Measurements from ENCODE around the gene BBS7. TPM values are rescaled to one million over a fixed set of nuclear protein-coding genes. Genes with fewer than 3 reads are reported as not detected.

BBS7 gene
- total and polyA plus RNA-seq, 2 donors from 2014 or later, result 8.0 to 14.5 TPM

DNA sequence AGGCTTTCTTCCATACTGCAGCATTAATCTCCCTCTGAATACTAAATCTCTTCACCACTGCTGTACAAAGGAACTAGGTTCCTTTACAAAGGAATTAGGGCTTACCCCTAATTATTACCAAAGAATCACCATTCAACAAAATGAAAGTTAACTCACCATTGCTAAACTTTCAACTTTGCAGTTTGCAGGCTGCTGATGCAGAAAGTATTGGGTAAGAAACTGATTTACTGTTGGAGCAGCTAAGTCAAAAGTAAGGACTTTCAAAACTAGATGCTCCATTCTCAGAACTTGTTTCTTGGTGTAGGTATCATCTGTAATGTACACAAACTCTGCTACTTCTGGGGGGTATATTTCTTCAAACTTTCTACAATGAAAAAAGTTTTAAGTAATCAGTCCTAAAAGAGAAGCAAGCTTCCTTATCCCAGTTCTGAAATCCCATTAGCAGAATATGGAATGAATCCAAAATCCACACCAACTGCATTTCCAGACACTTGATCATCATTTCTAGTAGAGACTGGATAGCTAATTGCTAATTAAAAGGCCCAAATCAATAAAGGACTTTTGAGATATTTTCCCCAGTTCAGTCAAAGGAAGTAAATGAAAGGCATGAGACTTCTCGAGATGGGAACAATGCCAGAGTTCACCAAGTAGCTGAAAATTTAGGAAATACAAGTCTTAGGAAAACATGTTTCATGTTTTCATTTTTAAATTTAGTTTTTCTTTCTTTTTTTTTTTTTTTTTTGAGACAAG is 50.9 kb downstream of the BBS7 start:
- intact Hi-C loops (cut with DNase I), result no loop called here
- FAIRE-seq, result no peak

GRCh38 chr4:121818215-121818614 is 52.1 kb downstream of the BBS7 start:
- Histone ChIP-seq H3K4me1 (ENCODE audit: control insufficient read depth in 2 of 3, insufficient read depth in 2 of 3, low read depth in 1 of 3, low read length in 3 of 3) (peaks cover 0 to 5% (median 0%) of the 10 kb centered on the region in 3 donors), H3K9ac (ENCODE audit: low read length in 3 of 3) (no peak overlapping the region)

More for the DNA sequence above, 50.9 kb downstream of the BBS7 start:
- Histone ChIP-seq H3K9ac (ENCODE audit: low read length in 3 of 3) (no peak overlapping the region), H3K27me3 (ENCODE audit: control insufficient read depth, insufficient read depth, low read length) (no peaks in the 10 kb centered on the region), H3K9me3 (ENCODE audit: control insufficient read depth in 2 of 3, insufficient read depth in 1 of 3, low read length in 3 of 3) (no peaks in the 10 kb centered on the region), H3K36me3 (ENCODE audit: control insufficient read depth in 2 of 3, insufficient read depth in 3 of 3, low read length in 3 of 3) (peaks cover 2 to 8% (median 6%) of the 10 kb centered on the region in 3 donors), H3K4me3 (ENCODE audit: low read length in 3 of 3) (no peak overlapping the region), H3K4me1 (ENCODE audit: control insufficient read depth in 2 of 3, insufficient read depth in 2 of 3, low read depth in 1 of 3, low read length in 3 of 3) (peaks cover 0 to 6% (median 0%) of the 10 kb centered on the region in 3 donors), H3K27ac (ENCODE audit: low read depth in 2 of 2, low read length in 2 of 2) (no peak overlapping the region)
- no peak for DNase-seq
- no peak for TF ChIP-seq CTCF (IDR thresholded peaks at IDR 0.05; ENCODE audit: borderline replicate concordance, extremely low read depth, insufficient read depth)

GRCh38 chr4:121817701-121818100 is 52.6 kb downstream of the BBS7 start:
- no peak overlapping the region for H3K4me3 ChIP-seq (ENCODE audit: low read length in 3 of 3)
- DNase-seq (no peak), FAIRE-seq (no peak)
- no peak overlapping the region for H3K27ac ChIP-seq (ENCODE audit: low read depth in 2 of 2, low read length in 2 of 2)
- H3K4me1 ChIP-seq (ENCODE audit: control insufficient read depth in 2 of 3, insufficient read depth in 2 of 3, low read depth in 1 of 3, low read length in 3 of 3), result no peaks in the 10 kb centered on the region
- H3K36me3 ChIP-seq (ENCODE audit: control insufficient read depth in 2 of 3, insufficient read depth in 3 of 3, low read length in 3 of 3), result peaks cover 2 to 14% (median 12%) of the 10 kb centered on the region in 3 donors
- H3K9me3 ChIP-seq (ENCODE audit: control insufficient read depth in 2 of 3, insufficient read depth in 1 of 3, low read length in 3 of 3), result no peaks in the 10 kb centered on the region
- intact Hi-C loops (cut with DNase I), result no loop called here
- TF ChIP-seq CTCF (IDR thresholded peaks at IDR 0.05; ENCODE audit: borderline replicate concordance, extremely low read depth, insufficient read depth), result no peak
- no peaks in the 10 kb centered on the region for H3K27me3 ChIP-seq (ENCODE audit: control insufficient read depth, insufficient read depth, low read length)
- no peak overlapping the region for H3K9ac ChIP-seq (ENCODE audit: low read length in 3 of 3)

More at GRCh38 chr4:121818215-121818614, 52.1 kb downstream of the BBS7 start:
- H3K9me3 ChIP-seq (ENCODE audit: control insufficient read depth in 2 of 3, insufficient read depth in 1 of 3, low read length in 3 of 3), result no peaks in the 10 kb centered on the region
- H3K36me3 ChIP-seq (ENCODE audit: control insufficient read depth in 2 of 3, insufficient read depth in 3 of 3, low read length in 3 of 3), result peaks cover 2 to 12% (median 9%) of the 10 kb centered on the region in 3 donors
- no peaks in the 10 kb centered on the region for H3K27me3 ChIP-seq (ENCODE audit: control insufficient read depth, insufficient read depth, low read length)
- no peak overlapping the region for H3K4me3 ChIP-seq (ENCODE audit: low read length in 3 of 3)
- no peak for TF ChIP-seq CTCF (IDR thresholded peaks at IDR 0.05; ENCODE audit: borderline replicate concordance, extremely low read depth, insufficient read depth)
- DNase-seq (no peak), FAIRE-seq (no peak)
- H3K27ac ChIP-seq (ENCODE audit: low read depth in 2 of 2, low read length in 2 of 2), result no peak overlapping the region
- intact Hi-C loops (cut with DNase I), result no loop called here
